Heart left ventricle (tissue), 13 donors: Measurements from ENCODE around the gene AFAP1L2.

Experiments
- POLR2A ChIP-seq, 2 donors: fragments of 450-650 bp; IDR thresholded peaks; one replicate each; pipeline ENCODE4 v1.6.1; 2017; ENCODE audit warnings: antibody characterized with exemption in 2 of 2, mild to moderate bottlenecking in 2 of 2, moderate library complexity in 2 of 2
- TF ChIP-seq, protein P1 (sequence below), 12 donors: fragments of 200-600 bp; sonication (generic) in 4 of 12; IDR thresholded peaks; one replicate each; pipeline versions ENCODE4 v1.5.0 to v1.8.0; 2018 to 2022; ENCODE audit warnings: antibody characterized with exemption in 12 of 12, mild to moderate bottlenecking in 5 of 12
- donor health status: ischemic (EF 13 %, LVEDD 7.1; RV severe dilation, severe dysfunction).
- donor health status: DM: no; HTN: yes; CAD: no.
- donor health status: DM: no; HTN: no; CAD: no.
- donor health status: ischemic (EF 25% LVEDD 6.9; RV normal size, moderate dysfunction).
- donor health status: ischemic (EF 25% LVEDD 5.7; RV mildly dilated, moderate dysfunction).
- donor health status: ischemic (EF 35%, LVEDD 5.7; RV mildly dilated, moderate dysfunction).
- donor health status: nonischemic (EF 11% LVEDD 7.7; RV severe dilation, severe dysfunction).
- donor health status: DM: yes; HTN: yes; CAD: no.
- donor health status: PGD.
- donor health status: ischemic (EF 29% LVEDD 5.4; RV normal size, mild dysfunction).
- donor health status: nonischemic (EF 23%, LVEDD 6.1; RV moderate dilation, normal function).

GRCh38 chr10:114284346-114285071 lies 119.8 kb downstream of the AFAP1L2 start:
- TF ChIP-seq, protein P1, sequence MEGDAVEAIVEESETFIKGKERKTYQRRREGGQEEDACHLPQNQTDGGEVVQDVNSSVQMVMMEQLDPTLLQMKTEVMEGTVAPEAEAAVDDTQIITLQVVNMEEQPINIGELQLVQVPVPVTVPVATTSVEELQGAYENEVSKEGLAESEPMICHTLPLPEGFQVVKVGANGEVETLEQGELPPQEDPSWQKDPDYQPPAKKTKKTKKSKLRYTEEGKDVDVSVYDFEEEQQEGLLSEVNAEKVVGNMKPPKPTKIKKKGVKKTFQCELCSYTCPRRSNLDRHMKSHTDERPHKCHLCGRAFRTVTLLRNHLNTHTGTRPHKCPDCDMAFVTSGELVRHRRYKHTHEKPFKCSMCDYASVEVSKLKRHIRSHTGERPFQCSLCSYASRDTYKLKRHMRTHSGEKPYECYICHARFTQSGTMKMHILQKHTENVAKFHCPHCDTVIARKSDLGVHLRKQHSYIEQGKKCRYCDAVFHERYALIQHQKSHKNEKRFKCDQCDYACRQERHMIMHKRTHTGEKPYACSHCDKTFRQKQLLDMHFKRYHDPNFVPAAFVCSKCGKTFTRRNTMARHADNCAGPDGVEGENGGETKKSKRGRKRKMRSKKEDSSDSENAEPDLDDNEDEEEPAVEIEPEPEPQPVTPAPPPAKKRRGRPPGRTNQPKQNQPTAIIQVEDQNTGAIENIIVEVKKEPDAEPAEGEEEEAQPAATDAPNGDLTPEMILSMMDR (IDR thresholded peaks at IDR 0.05), result no peak
- no peak for TF ChIP-seq POLR2A (IDR thresholded peaks at IDR 0.05)
